ENCODE measurements around the gene OR8D1.

DNA sequence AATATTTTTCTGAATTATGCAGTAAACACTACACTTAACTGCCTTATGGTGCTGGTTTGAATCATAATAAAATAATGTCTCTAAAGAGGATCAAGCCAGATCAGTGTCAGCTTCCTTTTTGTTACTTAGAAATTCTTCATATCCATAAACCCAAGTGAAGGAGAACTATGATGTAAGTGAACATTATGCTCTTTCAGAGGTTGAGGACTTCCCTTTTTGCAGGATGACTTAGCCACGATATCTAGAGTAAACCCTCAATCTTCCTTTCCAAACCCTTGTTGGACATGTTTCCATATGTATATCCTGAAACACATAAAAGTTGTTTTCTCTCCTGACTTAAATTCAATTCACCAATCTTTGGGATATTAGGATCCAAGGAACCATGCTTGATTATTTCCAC, 19.1 kb downstream of the OR8D1 start:
- TF ChIP-seq ARNTL (CRISPR knock-in tag; IDR thresholded peaks at IDR 0.05; ENCODE audit: borderline replicate concordance, low read depth) (no peak), TOX (CRISPR knock-in tag; IDR thresholded peaks at IDR 0.05; ENCODE audit: borderline replicate concordance) (no peak), ZC3H10 (CRISPR knock-in tag; IDR thresholded peaks at IDR 0.05) (no peak), ZFP3 (CRISPR knock-in tag; IDR thresholded peaks at IDR 0.05) (no peak), ZFP30 (CRISPR knock-in tag; IDR thresholded peaks at IDR 0.05) (no peak), RARB (CRISPR knock-in tag; IDR thresholded peaks at IDR 0.05) (no peak), ZNF565 (CRISPR knock-in tag; conservative IDR thresholded peaks at IDR 0.05; ENCODE audit: low read depth) (no peak)
- TF ChIP-seq, protein P1, sequence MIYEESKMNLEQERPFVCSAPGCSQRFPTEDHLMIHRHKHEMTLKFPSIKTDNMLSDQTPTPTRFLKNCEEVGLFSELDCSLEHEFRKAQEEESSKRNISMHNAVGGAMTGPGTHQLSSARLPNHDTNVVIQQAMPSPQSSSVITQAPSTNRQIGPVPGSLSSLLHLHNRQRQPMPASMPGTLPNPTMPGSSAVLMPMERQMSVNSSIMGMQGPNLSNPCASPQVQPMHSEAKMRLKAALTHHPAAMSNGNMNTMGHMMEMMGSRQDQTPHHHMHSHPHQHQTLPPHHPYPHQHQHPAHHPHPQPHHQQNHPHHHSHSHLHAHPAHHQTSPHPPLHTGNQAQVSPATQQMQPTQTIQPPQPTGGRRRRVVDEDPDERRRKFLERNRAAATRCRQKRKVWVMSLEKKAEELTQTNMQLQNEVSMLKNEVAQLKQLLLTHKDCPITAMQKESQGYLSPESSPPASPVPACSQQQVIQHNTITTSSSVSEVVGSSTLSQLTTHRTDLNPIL (CRISPR knock-in tag; IDR thresholded peaks at IDR 0.05; ENCODE audit: low read depth), result no peak
- TF ChIP-seq, protein P2, sequence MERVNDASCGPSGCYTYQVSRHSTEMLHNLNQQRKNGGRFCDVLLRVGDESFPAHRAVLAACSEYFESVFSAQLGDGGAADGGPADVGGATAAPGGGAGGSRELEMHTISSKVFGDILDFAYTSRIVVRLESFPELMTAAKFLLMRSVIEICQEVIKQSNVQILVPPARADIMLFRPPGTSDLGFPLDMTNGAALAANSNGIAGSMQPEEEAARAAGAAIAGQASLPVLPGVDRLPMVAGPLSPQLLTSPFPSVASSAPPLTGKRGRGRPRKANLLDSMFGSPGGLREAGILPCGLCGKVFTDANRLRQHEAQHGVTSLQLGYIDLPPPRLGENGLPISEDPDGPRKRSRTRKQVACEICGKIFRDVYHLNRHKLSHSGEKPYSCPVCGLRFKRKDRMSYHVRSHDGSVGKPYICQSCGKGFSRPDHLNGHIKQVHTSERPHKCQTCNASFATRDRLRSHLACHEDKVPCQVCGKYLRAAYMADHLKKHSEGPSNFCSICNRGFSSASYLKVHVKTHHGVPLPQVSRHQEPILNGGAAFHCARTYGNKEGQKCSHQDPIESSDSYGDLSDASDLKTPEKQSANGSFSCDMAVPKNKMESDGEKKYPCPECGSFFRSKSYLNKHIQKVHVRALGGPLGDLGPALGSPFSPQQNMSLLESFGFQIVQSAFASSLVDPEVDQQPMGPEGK (CRISPR knock-in tag; IDR thresholded peaks at IDR 0.05; ENCODE audit: borderline replicate concordance), result no peak
- TF ChIP-seq, protein P3, sequence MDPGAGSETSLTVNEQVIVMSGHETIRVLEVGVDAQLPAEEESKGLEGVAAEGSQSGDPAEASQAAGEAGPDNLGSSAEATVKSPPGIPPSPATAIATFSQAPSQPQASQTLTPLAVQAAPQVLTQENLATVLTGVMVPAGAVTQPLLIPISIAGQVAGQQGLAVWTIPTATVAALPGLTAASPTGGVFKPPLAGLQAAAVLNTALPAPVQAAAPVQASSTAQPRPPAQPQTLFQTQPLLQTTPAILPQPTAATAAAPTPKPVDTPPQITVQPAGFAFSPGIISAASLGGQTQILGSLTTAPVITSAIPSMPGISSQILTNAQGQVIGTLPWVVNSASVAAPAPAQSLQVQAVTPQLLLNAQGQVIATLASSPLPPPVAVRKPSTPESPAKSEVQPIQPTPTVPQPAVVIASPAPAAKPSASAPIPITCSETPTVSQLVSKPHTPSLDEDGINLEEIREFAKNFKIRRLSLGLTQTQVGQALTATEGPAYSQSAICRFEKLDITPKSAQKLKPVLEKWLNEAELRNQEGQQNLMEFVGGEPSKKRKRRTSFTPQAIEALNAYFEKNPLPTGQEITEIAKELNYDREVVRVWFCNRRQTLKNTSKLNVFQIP (CRISPR knock-in tag; IDR thresholded peaks at IDR 0.05; ENCODE audit: borderline replicate concordance, low read depth), result no peak
